Activated T-helper 2 cell treated with anti-CD3 and anti-CD28 coated beads, Interferon-gamma antibody, Interleukin-2, Interleukin-4, amounts not matched to agents 10 μg/mL and 5 μg/mL and 100 μg/mL, durations not matched to agents 14 hours and 24 hours and 36 hours (primary cell): Measurements from ENCODE around the gene RASL10A. TPM values are rescaled to one million over a fixed set of nuclear protein-coding genes. Genes with fewer than 3 reads are reported as not detected.

Experiments used
- DNase-seq: peaks from one replicate; pipeline ENCODE4 v3.0.0; 2021; ENCODE audit warnings: low spot score
- H3K27ac Mint-ChIP-seq: one replicate; pipeline ENCODE4 v1.8.0; 2021; ENCODE audit warnings: mixed read lengths
- H3K27me3 Mint-ChIP-seq: one replicate; pipeline ENCODE4 v1.8.0; 2021; ENCODE audit warnings: low read depth, mixed read lengths
- H3K36me3 Mint-ChIP-seq: one replicate; pipeline ENCODE4 v1.8.0; 2021; ENCODE audit warnings: low read depth, mixed read lengths
- H3K4me1 Mint-ChIP-seq: one replicate; pipeline ENCODE4 v1.8.0; 2021; ENCODE audit warnings: low read depth, mixed read lengths
- H3K4me3 Mint-ChIP-seq: one replicate; pipeline ENCODE4 v1.8.0; 2021; ENCODE audit warnings: low read depth, mild to moderate bottlenecking, moderate library complexity, mixed read lengths
- H3K9me3 Mint-ChIP-seq: one replicate; pipeline ENCODE4 v1.8.0; 2021; ENCODE audit warnings: mixed read lengths
- intact Hi-C: fragments of 100-400 bp; cut with micrococcal nuclease; formaldehyde crosslinking; loops from one replicate; pipeline ENCODE4 v1.15.1; 2023
- total RNA-seq: library from RNA; stranded (reverse); gene quantifications from 2 replicates; pipeline ENCODE4 v1.2.3, GENCODE V29; 2022

Gene RASL10A
- total RNA-seq, 1 donor from 2014 or later, result 0.52 TPM

- Mint-ChIP-seq H3K4me1 (peaks cover 24% of the 10 kb centered on the region), H3K27ac (no peak overlapping the region)
- intact Hi-C loops, result loop anchor here (5.0 kb wide), 1 partner anchor 39 kb away; no protein-coding TSS in a partner anchor
These were observed 3.9 kb downstream of the RASL10A start for GRCh38 chr22:29311464-29312217.

GRCh38 chr22:29310863-29311339 is 4.6 kb downstream of the RASL10A start:
- Mint-ChIP-seq H3K4me1 (peaks cover 24% of the 10 kb centered on the region), H3K27ac (no peak overlapping the region), H3K36me3 (no peaks in the 10 kb centered on the region), H3K4me3 (no peak overlapping the region), H3K27me3 (peaks cover 30% of the 10 kb centered on the region), H3K9me3 (no peaks in the 10 kb centered on the region)
- intact Hi-C loops, result loop anchor here (5.0 kb wide), 1 partner anchor 39 kb away; no protein-coding TSS in a partner anchor
- DNase-seq, result peak; percentile 56

More at GRCh38 chr22:29311464-29312217, 3.9 kb downstream of the RASL10A start:
- Mint-ChIP-seq H3K9me3 (no peaks in the 10 kb centered on the region), H3K4me3 (no peak overlapping the region), H3K36me3 (no peaks in the 10 kb centered on the region), H3K27me3 (peaks cover 36% of the 10 kb centered on the region)
- DNase-seq, result no peak

GRCh38 chr22:29310065-29310862 is 5.2 kb downstream of the RASL10A start:
- DNase-seq, result no peak
- Mint-ChIP-seq H3K4me3 (no peak overlapping the region), H3K36me3 (no peaks in the 10 kb centered on the region), H3K9me3 (no peaks in the 10 kb centered on the region), H3K4me1 (peaks cover 24% of the 10 kb centered on the region), H3K27ac (no peak overlapping the region), H3K27me3 (peaks cover 30% of the 10 kb centered on the region)
- intact Hi-C loops, result loop anchor here (5.0 kb wide), 1 partner anchor 38 kb away; no protein-coding TSS in a partner anchor

- Mint-ChIP-seq H3K9me3 (no peaks in the 10 kb centered on the region), H3K4me1 (peaks cover 23% of the 10 kb centered on the region), H3K36me3 (no peaks in the 10 kb centered on the region), H3K4me3 (no peak overlapping the region), H3K27ac (no peak overlapping the region), H3K27me3 (peaks cover 26% of the 10 kb centered on the region)
- DNase-seq, result no peak
- intact Hi-C loops, result loop anchor here (5.0 kb wide), 1 partner anchor 37 kb away; no protein-coding TSS in a partner anchor
These were observed 6.0 kb downstream of the RASL10A start for GRCh38 chr22:29309332-29310064.

- Mint-ChIP-seq H3K27ac (no peak overlapping the region), H3K4me3 (peak overlapping the region; percentile 13), H3K36me3 (no peaks in the 10 kb centered on the region), H3K4me1 (peaks cover 17% of the 10 kb centered on the region), H3K27me3 (peaks cover 20% of the 10 kb centered on the region), H3K9me3 (no peaks in the 10 kb centered on the region)
- intact Hi-C loops, result no loop called here
- DNase-seq, result peak; percentile 28
These were observed 6.7 kb downstream of the RASL10A start for GRCh38 chr22:29308791-29309262.

GRCh38 chr22:29308148-29308790 is 7.2 kb downstream of the RASL10A start:
- no peak overlapping the region for H3K4me3 Mint-ChIP-seq
- peaks cover 14% of the 10 kb centered on the region for H3K4me1 Mint-ChIP-seq
- no peaks in the 10 kb centered on the region for H3K36me3 Mint-ChIP-seq
- no peak overlapping the region for H3K27ac Mint-ChIP-seq
- no peak for DNase-seq
- H3K27me3 Mint-ChIP-seq, result peaks cover 15% of the 10 kb centered on the region
- intact Hi-C loops, result no loop called here
- H3K9me3 Mint-ChIP-seq, result no peaks in the 10 kb centered on the region

- peak overlapping the region; percentile 12 for H3K27ac Mint-ChIP-seq
- no peaks in the 10 kb centered on the region for H3K36me3 Mint-ChIP-seq
- intact Hi-C loops, result no loop called here
- no peak for DNase-seq
- H3K9me3 Mint-ChIP-seq, result no peaks in the 10 kb centered on the region
- H3K27me3 Mint-ChIP-seq, result peaks cover 9% of the 10 kb centered on the region
- peak overlapping the region; percentile 79 for H3K4me3 Mint-ChIP-seq
- H3K4me1 Mint-ChIP-seq, result peaks cover 14% of the 10 kb centered on the region
These were observed 7.8 kb downstream of the RASL10A start for GRCh38 chr22:29307596-29308147.

GRCh38 chr22:29306835-29307595 is 8.5 kb downstream of the RASL10A start:
- Mint-ChIP-seq H3K9me3 (no peaks in the 10 kb centered on the region), H3K4me3 (peak overlapping the region; percentile 79), H3K36me3 (no peaks in the 10 kb centered on the region), H3K27ac (peak overlapping the region; percentile 12), H3K4me1 (peaks cover 14% of the 10 kb centered on the region), H3K27me3 (peaks cover 6% of the 10 kb centered on the region)
- intact Hi-C loops, result no loop called here
- no peak for DNase-seq

GRCh38 chr22:29306175-29306834 is 9.2 kb downstream of the RASL10A start, which contains the start of gene GAS2L1:
Gene GAS2L1, plus strand, starts transcription at chr22:29306650. Its CDS starts 1,456 bp downstream, at chr22:29308106.
- H3K36me3 Mint-ChIP-seq, result peaks cover 2% of the 10 kb centered on the region
- no peaks in the 10 kb centered on the region for H3K9me3 Mint-ChIP-seq
- DNase-seq, result peak; percentile 52
- peak within 1 kb of the TSS; percentile 12 for H3K27ac Mint-ChIP-seq
- intact Hi-C loops, result no loop called here
- peaks cover 6% of the 10 kb centered on the region for H3K27me3 Mint-ChIP-seq
- H3K4me3 Mint-ChIP-seq, result peak within 1 kb of the TSS; percentile 79
- H3K4me1 Mint-ChIP-seq, result peaks cover 13% of the 10 kb centered on the region

- Mint-ChIP-seq H3K4me1 (peaks cover 13% of the 10 kb centered on the region), H3K27me3 (peaks cover 6% of the 10 kb centered on the region), H3K4me3 (peak overlapping the region; percentile 69), H3K9me3 (no peaks in the 10 kb centered on the region), H3K36me3 (peaks cover 7% of the 10 kb centered on the region), H3K27ac (no peak overlapping the region)
- intact Hi-C loops, result no loop called here
- DNase-seq, result no peak
These were observed 9.7 kb downstream of the RASL10A start for GRCh38 chr22:29305836-29306174.
